A549 (cell line): ENCODE measurements around the gene TMEM174. TPM values are rescaled to one million over a fixed set of nuclear protein-coding genes. Genes with fewer than 3 reads are reported as not detected.

ENCODE experiments used
- ATAC-seq, 2 experiments: fragments of 200-7000 bp in 1 of 2; fragments of >200 bp in 1 of 2; cut with Nextera tagmentation in 1 of 2; cut with Tn5 transposase in 1 of 2; 3 replicates each; pipeline versions ENCODE4 v1.8.0 to v1.9.1; 2018 to 2020; ENCODE audit warnings: mild to moderate bottlenecking in 1 of 2, moderate library complexity in 1 of 2
- CTCF ChIA-PET: fragments of 300-600 bp; sonication (Branson Sonifier 250); formaldehyde crosslinking; extraction: SDS; loops from one replicate; lab custom pipeline; 2021; ENCODE audit warnings: antibody characterized with exemption, inconsistent platforms; lab: Yijun Ruan, JAX
- POLR2A ChIA-PET: fragments of 350-600 bp; formaldehyde crosslinking; extraction: SDS; loops from one replicate; lab custom pipeline; 2021; ENCODE audit warnings: antibody characterized with exemption, inconsistent platforms; lab: Yijun Ruan, JAX
- DNase-seq, 2 experiments: peaks; one replicate each; pipeline versions ENCODE4 v3.0.0 to v3.0.0-alpha.2; 2011 to 2016; ENCODE audit warnings: low read depth in 1 of 2, low spot score in 1 of 2
- FAIRE-seq: peaks from 2 replicates; lab custom pipeline; 2011; peaks lifted over from hg19 to GRCh38; lab: Jason Lieb, UNC
- H3K27ac ChIP-seq, 2 experiments: fragments of >200 bp; sonication (Bioruptor Twin); formaldehyde crosslinking; 3 replicates each; pipeline ENCODE4 v1.5.1; 2016 to 2017
- H3K4me1 ChIP-seq: fragments of >200 bp; sonication (Bioruptor Twin); formaldehyde crosslinking; 3 replicates; pipeline ENCODE4 v1.6.1; 2016
- H3K4me2 ChIP-seq: fragments of >200 bp; sonication (Bioruptor Twin); formaldehyde crosslinking; 3 replicates; pipeline ENCODE4 v1.6.1; 2016
- H3K4me3 ChIP-seq: fragments of >200 bp; sonication (Bioruptor Twin); formaldehyde crosslinking; 3 replicates; pipeline ENCODE4 v1.5.1; 2016
- H3K9me3 ChIP-seq: fragments of >200 bp; sonication (Bioruptor Twin); formaldehyde crosslinking; 3 replicates; pipeline ENCODE4 v1.6.1; 2016
- CEBPB ChIP-seq, 2 experiments: fragments of >200 bp in 1 of 2; sonication (Bioruptor Twin) in 1 of 2; formaldehyde crosslinking in 1 of 2; IDR thresholded peaks; 2 replicates each; pipeline ENCODE4 v1.6.1; 2012 to 2016
- CTCF ChIP-seq: fragments of >200 bp; sonication (Bioruptor Twin); formaldehyde crosslinking; IDR thresholded peaks from 3 replicates; pipeline ENCODE4 v1.5.1; 2016
- ELK1 ChIP-seq: fragments of 150-350 bp; IDR thresholded peaks from 2 replicates; pipeline ENCODE4 v1.6.1; 2014; ENCODE audit warnings: low read depth, mild to moderate bottlenecking, low read length
- FOSB ChIP-seq: fragments of 250-450 bp; sonication (Bioruptor Pico); IDR thresholded peaks from 2 replicates; pipeline ENCODE4 v1.5.0; 2020; ENCODE audit warnings: mild to moderate bottlenecking, moderate library complexity
- FOSL2 ChIP-seq, 2 experiments: fragments of 450-650 bp in 1 of 2; fragments of >200 bp in 1 of 2; sonication (Bioruptor Twin) in 1 of 2; formaldehyde crosslinking; IDR thresholded peaks; 2 replicates each; pipeline versions ENCODE4 v1.5.0 to v1.6.1; 2016 to 2020; ENCODE audit warnings: mild to moderate bottlenecking in 1 of 2, moderate library complexity in 1 of 2
- GATA3 ChIP-seq: IDR thresholded peaks from 2 replicates; pipeline ENCODE4 v1.6.1; 2012; ENCODE audit warnings: borderline replicate concordance
- HMGXB4 ChIP-seq: fragments of 250-450 bp; sonication (Bioruptor Pico); IDR thresholded peaks from 2 replicates; pipeline ENCODE4 v1.5.0; 2021; ENCODE audit warnings: mild to moderate bottlenecking, moderate library complexity, borderline replicate concordance
- HOXA7 ChIP-seq: fragments of 250-450 bp; sonication (Bioruptor Pico); IDR thresholded peaks from 2 replicates; pipeline ENCODE4 v1.5.0; 2020; ENCODE audit warnings: mild to moderate bottlenecking, moderate library complexity
- JUNB ChIP-seq: fragments of >200 bp; sonication (Bioruptor Twin); formaldehyde crosslinking; IDR thresholded peaks from 2 replicates; pipeline ENCODE4 v1.6.1; 2016
- KDM1A ChIP-seq: fragments of 200-600 bp; sonication (generic); IDR thresholded peaks from 2 replicates; pipeline ENCODE4 v1.6.1; 2016; ENCODE audit warnings: low read depth, mild to moderate bottlenecking
- KDM5A ChIP-seq: fragments of 200-600 bp; sonication (generic); IDR thresholded peaks from 2 replicates; pipeline ENCODE4 v1.6.1; 2016; ENCODE audit warnings: antibody characterized with exemption, mild to moderate bottlenecking
- MAX ChIP-seq: IDR thresholded peaks from 2 replicates; pipeline ENCODE4 v1.6.1; 2012
- MAZ ChIP-seq: fragments of 150-350 bp; IDR thresholded peaks from 2 replicates; pipeline ENCODE4 v1.6.1; 2014; ENCODE audit warnings: antibody characterized with exemption, low read depth, low read length, borderline replicate concordance
- MYC ChIP-seq: IDR thresholded peaks from 2 replicates; pipeline ENCODE4 v1.6.1; 2012; ENCODE audit warnings: mild to moderate bottlenecking, inconsistent platforms, low read length, improper control_type of control experiment, borderline replicate concordance
- POLR2A ChIP-seq: IDR thresholded peaks from 2 replicates; pipeline ENCODE4 v1.6.1; 2012; ENCODE audit warnings: mild to moderate bottlenecking, low read length
- POLR2AphosphoS2 ChIP-seq: conservative IDR thresholded peaks from 2 replicates; pipeline ENCODE4 v1.6.1; 2012; ENCODE audit warnings: low read length, improper control_type of control experiment, inconsistent platforms
- RAD21 ChIP-seq, 2 experiments: fragments of >200 bp in 1 of 2; sonication (Bioruptor Twin) in 1 of 2; formaldehyde crosslinking in 1 of 2; IDR thresholded peaks in 1 of 2; conservative IDR thresholded peaks in 1 of 2; 2 replicates in 1 of 2; 3 replicates in 1 of 2; pipeline ENCODE4 v1.6.1; 2012 to 2018; ENCODE audit warnings: inconsistent platforms in 1 of 2
- RARB ChIP-seq: fragments of 250-450 bp; sonication (Bioruptor Pico); IDR thresholded peaks from 2 replicates; pipeline ENCODE4 v1.8.0; 2021; ENCODE audit warnings: mild to moderate bottlenecking, moderate library complexity
- RCOR1 ChIP-seq: fragments of 150-350 bp; IDR thresholded peaks from 2 replicates; pipeline ENCODE4 v1.6.1; 2014; ENCODE audit warnings: antibody characterized with exemption, low read length, low read depth
- RNF2 ChIP-seq: fragments of 200-600 bp; sonication (generic); IDR thresholded peaks from 2 replicates; pipeline ENCODE4 v1.6.1; 2016; ENCODE audit warnings: low read depth, mild to moderate bottlenecking, antibody characterized with exemption, moderate library complexity, borderline replicate concordance
- SMC3 ChIP-seq: fragments of >200 bp; sonication (Bioruptor Twin); formaldehyde crosslinking; IDR thresholded peaks from 3 replicates; pipeline ENCODE4 v1.6.1; 2018; ENCODE audit warnings: inconsistent platforms
- SREBF2 ChIP-seq: fragments of 450-650 bp; IDR thresholded peaks from 2 replicates; pipeline ENCODE4 v1.6.1; 2014; ENCODE audit warnings: mild to moderate bottlenecking, moderate library complexity
- TP53 ChIP-seq: fragments of 250-450 bp; sonication (Bioruptor Pico); IDR thresholded peaks from 2 replicates; pipeline ENCODE4 v1.5.0; 2021; ENCODE audit warnings: mild to moderate bottlenecking, moderate library complexity
- ZNF302 ChIP-seq: fragments of 250-450 bp; sonication (Bioruptor Pico); IDR thresholded peaks from 2 replicates; pipeline ENCODE4 v1.9.0; 2021; ENCODE audit warnings: inconsistent platforms, mild to moderate bottlenecking, moderate library complexity
- ZSCAN20 ChIP-seq: fragments of 250-450 bp; sonication (Bioruptor Pico); IDR thresholded peaks from 2 replicates; pipeline ENCODE4 v1.8.0; 2022; ENCODE audit warnings: mild to moderate bottlenecking, moderate library complexity
- WGBS: methylation state at CpG from one replicate; pipeline ENCODE4 v1.1.6; 2017; ENCODE audit errors: missing lambda C conversion rate; 5-methylcytosine and 5-hydroxymethylcytosine counted together
- polyA plus RNA-seq, 4 experiments: library from polyadenylated mRNA; depleted of rRNA in 3 of 4; stranded (reverse); fragments of >200 nt; fragmentation: RNase III in 1 of 4; extraction: RNeasy Plus Mini Kit Qiagen cat#74134 plus additional on column Dnase treatment in 1 of 4; gene quantifications; 2 replicates in 3 of 4; 3 replicates in 1 of 4; pipeline ENCODE4 v1.2.3, GENCODE V29; 2011 to 2017
- TF ChIP-seq, protein P1 (sequence below): IDR thresholded peaks from 2 replicates; pipeline ENCODE4 v1.6.1; 2012; ENCODE audit warnings: low read depth, borderline replicate concordance

The TMEM174 gene
- polyA plus RNA-seq, 2 of the 4 experiments (the other 2 are of a cell fraction) = not detected

- no peak for FAIRE-seq
- no peak overlapping the region for H3K4me2 ChIP-seq
Measured at GRCh38 chr5:73199671-73200070, 26.7 kb downstream of the TMEM174 start.

GRCh38 chr5:73201547-73202513 lies 28.8 kb downstream of the TMEM174 start:
- Histone ChIP-seq H3K27ac (peak overlapping the region; percentile 58 to 80), H3K4me1 (0 out of 3 replicates have a peak, but pooled peaks cover 3% of the 10 kb centered on the region), H3K9me3 (no peaks in the 10 kb centered on the region), H3K4me3 (peak overlapping the region; percentile 42), H3K4me2 (peak overlapping the region; percentile 74)
- DNase-seq = peak; percentile 88 to 92
- peak; percentile 51 for FAIRE-seq
- 9% methylated on average over 23 of the region's 34 CpGs for WGBS
- CTCF ChIA-PET = interaction anchor here (0.6 to 2.6 kb wide), 63 partner anchors 9 to 373 kb away, joined by 3 to 33 read pairs (median 4); partner anchors contain the start of genes FCHO2, FOXD1 and TMEM171
- peak; percentile 94 to 99 for ATAC-seq
- POLR2A ChIA-PET = interaction anchor here (0.7 to 2.2 kb wide), 3 partner anchors 14 to 247 kb away, joined by 3 to 15 read pairs (median 4); partner anchors contain the start of genes FCHO2 and FOXD1
- TF ChIP-seq FOSL2 (IDR thresholded peaks at IDR 0.05) = no peak
- TF ChIP-seq FOSL2 (CRISPR knock-in tag; IDR thresholded peaks at IDR 0.05) = 0 out of 2 replicates have a peak, but pooled peaks have one; percentile 9
- TF ChIP-seq JUNB = no peak
- no peak for TF ChIP-seq POLR2AphosphoS2
- TF ChIP-seq POLR2A = peak; percentile 45
- TF ChIP-seq MAZ = no peak
- TF ChIP-seq GATA3 = no peak
- peak; percentile 85 for TF ChIP-seq MAX
- TF ChIP-seq TP53 (CRISPR knock-in tag) = no peak
- TF ChIP-seq SMC3 = peak; percentile 89
- no peak for TF ChIP-seq KDM5A
- no peak for TF ChIP-seq HMGXB4
- no peak for TF ChIP-seq RNF2
- TF ChIP-seq ZSCAN20 = no peak
- no peak for TF ChIP-seq ZNF302
- TF ChIP-seq CTCF = peak; percentile 83
- no peak for TF ChIP-seq MYC
- TF ChIP-seq SREBF2 = no peak
- TF ChIP-seq, protein P1, sequence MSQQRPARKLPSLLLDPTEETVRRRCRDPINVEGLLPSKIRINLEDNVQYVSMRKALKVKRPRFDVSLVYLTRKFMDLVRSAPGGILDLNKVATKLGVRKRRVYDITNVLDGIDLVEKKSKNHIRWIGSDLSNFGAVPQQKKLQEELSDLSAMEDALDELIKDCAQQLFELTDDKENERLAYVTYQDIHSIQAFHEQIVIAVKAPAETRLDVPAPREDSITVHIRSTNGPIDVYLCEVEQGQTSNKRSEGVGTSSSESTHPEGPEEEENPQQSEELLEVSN = peak; percentile 85
- no peak for TF ChIP-seq RARB (CRISPR knock-in tag)
- no peak for TF ChIP-seq CEBPB (IDR thresholded peaks at IDR 0.05)
- no peak for TF ChIP-seq KDM1A
- no peak for TF ChIP-seq HOXA7 (CRISPR knock-in tag)
- peak; percentile 84 for TF ChIP-seq RAD21 (conservative IDR thresholded peaks at IDR 0.05 in 1 of 2, IDR thresholded peaks at IDR 0.05 in 1 of 2)

More at GRCh38 chr5:73199671-73200070, 26.7 kb downstream of the TMEM174 start:
- no peak overlapping the region for H3K4me3 ChIP-seq
- CTCF ChIA-PET = interaction anchor here (0.8 to 1.1 kb wide), 2 partner anchors 17 to 252 kb away, joined by 3 to 4 read pairs; no protein-coding TSS in a partner anchor
- 0 out of 3 replicates have a peak, but pooled peaks cover 3% of the 10 kb centered on the region for H3K4me1 ChIP-seq
- H3K27ac ChIP-seq = no peak overlapping the region
- POLR2A ChIA-PET = no interaction called here
- DNase-seq (no peak), ATAC-seq (no peak)
- TF ChIP-seq RAD21 (conservative IDR thresholded peaks at IDR 0.05 in 1 of 2, IDR thresholded peaks at IDR 0.05 in 1 of 2) (no peak), RCOR1 (no peak), FOSL2 (IDR thresholded peaks at IDR 0.05) (no peak), FOSL2 (CRISPR knock-in tag; IDR thresholded peaks at IDR 0.05) (no peak), ELK1 (no peak), FOSB (CRISPR knock-in tag) (no peak)
- TF ChIP-seq, protein P1 = no peak
- TF ChIP-seq, all 56 proteins: peak for 0
- 81% methylated on average over 5 of the region's 5 CpGs for whole genome bisulfite sequencing
- H3K9me3 ChIP-seq = no peaks in the 10 kb centered on the region
